Right atrium auricular region (tissue), 2 donors: Measurements from ENCODE around the gene ZDHHC18. TPM values are rescaled to one million over a fixed set of nuclear protein-coding genes. Genes with fewer than 3 reads are reported as not detected.

Source experiments
- DNase-seq: peaks from one replicate; pipeline ENCODE4 v3.0.0-alpha.2; 2019; ENCODE audit warnings: low spot score
- H3K27ac ChIP-seq, 2 donors: fragments of 200-600 bp; sonication (generic); 1 replicate in 1 of 2; 2 replicates in 1 of 2; pipeline ENCODE4 v1.5.1; 2016 to 2019
- H3K27me3 ChIP-seq, 2 donors: fragments of 200-600 bp; sonication (generic); one replicate each; pipeline versions ENCODE4 v1.5.1 to v1.6.0; 2017 to 2019
- H3K36me3 ChIP-seq: fragments of 200-600 bp; sonication (generic); one replicate; pipeline ENCODE4 v1.5.1; 2016
- H3K4me1 ChIP-seq, 2 donors: fragments of 200-600 bp; sonication (generic); one replicate each; pipeline versions ENCODE4 v1.5.1 to v1.6.0; 2017 to 2019
- H3K4me3 ChIP-seq, 2 donors: fragments of 200-600 bp; sonication (generic); 1 replicate in 1 of 2; 2 replicates in 1 of 2; pipeline ENCODE4 v1.5.1; 2017 to 2019; ENCODE audit warnings: mild to moderate bottlenecking in 1 of 2, moderate library complexity in 1 of 2
- H3K9me3 ChIP-seq, 2 donors: fragments of 200-600 bp; sonication (generic); one replicate each; pipeline ENCODE4 v1.5.1; 2019
- CTCF ChIP-seq, 2 donors: fragments of 200-600 bp; sonication (generic); IDR thresholded peaks; one replicate each; pipeline ENCODE4 v1.5.1; 2019; ENCODE audit warnings: antibody characterized with exemption in 2 of 2
- total RNA-seq, 2 donors: library from RNA; depleted of rRNA; stranded (reverse); fragments of >200 nt; gene quantifications; one replicate each; pipeline ENCODE4 v1.1.0, GENCODE V29; 2016

The ZDHHC18 gene
- total RNA-seq, 2 donors from 2014 or later, result 19.8 to 22.5 TPM

GRCh38 chr1:26827106-26827604 lies 667 bp downstream of the ZDHHC18 start:
- Histone ChIP-seq H3K27ac (peak overlapping the region; percentile 85), H3K4me3 (peak overlapping the region; percentile 84 to 86), H3K4me1 (peaks cover 0 to 43% of the 10 kb centered on the region in 2 donors), H3K36me3 (peaks cover 6% of the 10 kb centered on the region), H3K27me3 (no peaks in the 10 kb centered on the region), H3K9me3 (no peaks in the 10 kb centered on the region)
- no peak for DNase-seq
- no peak for TF ChIP-seq CTCF (IDR thresholded peaks at IDR 0.05)

GRCh38 chr1:26827663-26828062 lies 1.2 kb downstream of the ZDHHC18 start:
- peaks cover 0 to 43% of the 10 kb centered on the region in 2 donors for H3K4me1 ChIP-seq
- peak overlapping the region; percentile 85 for H3K27ac ChIP-seq
- H3K27me3 ChIP-seq, result no peaks in the 10 kb centered on the region
- H3K4me3 ChIP-seq, result peak overlapping the region; percentile 84 to 86
- H3K9me3 ChIP-seq, result no peaks in the 10 kb centered on the region
- peaks cover 11% of the 10 kb centered on the region for H3K36me3 ChIP-seq
- no peak for DNase-seq
- no peak for TF ChIP-seq CTCF (IDR thresholded peaks at IDR 0.05)

- Histone ChIP-seq H3K4me1 (peaks cover 0 to 43% of the 10 kb centered on the region in 2 donors), H3K27ac (peak overlapping the region; percentile 85), H3K4me3 (no peak overlapping the region), H3K36me3 (peaks cover 20% of the 10 kb centered on the region), H3K9me3 (no peaks in the 10 kb centered on the region), H3K27me3 (no peaks in the 10 kb centered on the region)
- DNase-seq, result no peak
- TF ChIP-seq CTCF (IDR thresholded peaks at IDR 0.05), result no peak
Measured at GRCh38 chr1:26828411-26828991, 2.0 kb downstream of the ZDHHC18 start.

- no peak for TF ChIP-seq CTCF (IDR thresholded peaks at IDR 0.05)
- no peak overlapping the region for H3K4me3 ChIP-seq
- H3K27ac ChIP-seq, result peak overlapping the region; percentile 85
Measured at GRCh38 chr1:26829184-26829911, 2.9 kb downstream of the ZDHHC18 start.

GRCh38 chr1:26831059-26831458 lies 4.6 kb downstream of the ZDHHC18 start:
- TF ChIP-seq CTCF (IDR thresholded peaks at IDR 0.05), result no peak
- H3K9me3 ChIP-seq, result no peaks in the 10 kb centered on the region
- no peak overlapping the region for H3K4me3 ChIP-seq
- H3K4me1 ChIP-seq, result peaks cover 0 to 35% of the 10 kb centered on the region in 2 donors
- no peak for DNase-seq
- H3K27ac ChIP-seq, result no peak overlapping the region
- no peaks in the 10 kb centered on the region for H3K27me3 ChIP-seq
- peaks cover 39% of the 10 kb centered on the region for H3K36me3 ChIP-seq

More at GRCh38 chr1:26829184-26829911, 2.9 kb downstream of the ZDHHC18 start:
- peaks cover 28% of the 10 kb centered on the region for H3K36me3 ChIP-seq
- H3K9me3 ChIP-seq, result no peaks in the 10 kb centered on the region
- no peaks in the 10 kb centered on the region for H3K27me3 ChIP-seq
- peaks cover 0 to 43% of the 10 kb centered on the region in 2 donors for H3K4me1 ChIP-seq
- no peak for DNase-seq
